Measurements from ENCODE around the gene SLC24A3.

The SLC24A3 gene

DNA sequence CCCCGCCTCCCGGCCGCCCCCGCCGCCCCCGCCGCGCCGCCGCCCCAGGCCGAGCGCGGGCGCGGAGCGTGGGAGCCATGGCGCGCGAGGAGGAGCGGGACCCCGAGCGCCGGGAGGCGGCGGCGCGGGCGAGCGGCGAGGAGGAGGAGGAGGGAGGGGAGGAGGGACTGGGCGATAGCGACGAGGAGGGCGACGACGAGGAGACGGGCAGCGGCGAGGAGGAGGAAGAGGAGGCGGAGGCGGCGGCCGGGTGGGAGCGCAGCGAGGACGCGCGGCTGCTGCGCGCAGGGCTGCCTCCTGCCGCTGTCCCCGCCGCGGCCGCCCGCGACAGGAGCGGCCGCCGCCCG, at the start of gene SLC24A3:
SLC24A3 (plus strand) TSS at position 174 of the 347 bp plus-strand sequence.
- DNase-seq, result no peak

DNA sequence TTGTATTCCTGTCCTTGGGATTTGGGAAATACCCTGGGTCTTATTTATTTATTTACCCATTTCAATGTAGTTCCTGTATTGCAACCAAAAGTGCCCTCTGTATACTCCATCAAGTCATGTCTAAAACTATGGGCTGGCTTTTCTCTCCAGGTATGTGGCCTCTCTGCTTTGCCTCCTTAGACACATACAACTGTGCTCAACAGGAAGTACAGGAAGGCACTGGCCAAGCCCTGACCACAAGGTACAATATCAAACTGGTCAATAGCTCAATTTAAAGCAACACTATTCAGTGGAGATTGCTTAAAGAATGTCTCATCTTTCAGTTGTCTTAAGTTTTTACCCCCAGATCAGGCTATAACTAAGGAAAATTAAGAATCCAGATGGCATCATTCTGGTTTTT, 42.3 kb upstream of the SLC24A3 start:
- no peak for DNase-seq

DNA sequence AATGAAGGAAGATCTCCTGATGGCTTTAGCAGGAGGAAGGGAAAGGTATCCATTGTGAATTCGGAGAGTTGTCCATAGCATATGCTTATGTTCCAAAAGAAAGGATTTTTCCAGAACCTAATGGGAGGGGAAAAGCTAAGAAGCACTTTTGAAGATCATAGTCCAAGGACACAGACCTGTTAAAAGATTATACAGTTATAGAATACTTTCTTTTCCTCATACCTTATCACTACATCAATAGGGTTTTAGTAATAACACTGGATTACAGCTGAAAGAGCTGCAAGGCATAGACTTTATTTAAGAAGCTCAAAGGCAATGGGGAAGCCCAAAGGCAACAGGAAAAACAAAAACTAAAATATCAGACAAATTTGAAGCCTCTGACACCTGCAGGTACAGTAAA, 39.8 kb upstream of the SLC24A3 start:
- DNase-seq, result no peak

DNA sequence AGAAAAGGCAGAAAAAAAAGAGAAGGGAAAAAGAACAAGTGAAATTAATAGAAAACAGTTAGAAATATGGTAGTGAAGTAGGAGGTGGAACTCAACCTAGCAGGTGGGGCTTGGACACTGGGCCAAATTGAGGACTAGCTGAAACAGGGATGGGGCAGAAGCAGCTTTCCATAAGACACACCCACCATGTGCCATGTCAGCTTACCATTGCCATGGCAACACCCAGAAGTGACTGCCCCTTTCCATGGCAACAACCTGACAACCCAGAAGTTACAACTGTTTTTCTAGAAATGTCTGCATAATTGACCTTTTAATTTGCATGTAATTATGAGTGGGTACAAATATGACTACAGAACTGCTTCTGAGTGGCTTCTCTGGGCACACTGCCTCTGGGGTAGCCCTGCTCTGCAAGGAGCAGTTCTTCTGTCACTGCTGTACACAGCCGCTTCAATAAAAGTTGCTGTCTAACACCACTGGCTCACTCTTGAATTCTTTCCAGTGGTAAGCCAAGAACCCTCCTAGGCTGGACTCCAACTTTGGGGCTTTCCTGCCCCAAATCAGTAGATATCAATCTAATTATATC, 35.9 kb upstream of the SLC24A3 start:
- DNase-seq, result no peak

DNA sequence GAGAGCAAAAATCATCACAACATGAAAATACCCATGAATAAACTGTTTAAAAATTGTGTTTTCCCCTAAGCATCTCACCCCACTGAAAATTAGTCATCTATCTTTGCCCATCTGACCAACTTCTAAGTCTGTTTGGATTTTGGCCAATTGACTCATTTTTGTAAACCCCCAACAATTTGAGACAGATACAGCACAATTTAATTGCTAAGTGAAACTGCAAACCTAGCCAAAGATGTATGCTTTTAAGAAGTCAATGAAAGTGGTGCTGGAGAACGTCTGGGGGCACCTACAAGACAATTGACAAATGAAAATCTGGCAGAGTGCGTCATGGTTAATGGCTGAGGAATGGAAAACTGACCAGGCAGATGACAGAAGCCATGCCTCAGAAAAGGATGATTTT, 30.9 kb upstream of the SLC24A3 start:
- DNase-seq, result no peak

DNA sequence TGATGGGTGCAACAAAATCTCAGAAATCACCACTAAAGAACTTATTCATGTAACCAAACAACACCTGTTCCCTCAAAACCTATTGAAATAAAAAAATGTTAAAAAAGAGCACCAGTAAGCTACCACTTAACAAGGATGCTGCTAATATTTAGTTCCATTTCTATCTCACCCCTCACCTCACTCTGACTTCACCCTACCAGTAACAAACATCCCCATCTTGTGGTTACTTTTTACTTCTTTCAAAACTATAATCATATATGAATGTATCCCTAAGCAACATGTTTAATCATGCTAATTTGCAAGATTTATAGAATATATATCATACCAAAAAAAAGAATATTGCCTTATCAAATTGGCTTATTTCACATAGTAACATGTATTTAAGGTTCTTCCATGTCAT, 27.4 kb upstream of the SLC24A3 start:
- no peak for DNase-seq

DNA sequence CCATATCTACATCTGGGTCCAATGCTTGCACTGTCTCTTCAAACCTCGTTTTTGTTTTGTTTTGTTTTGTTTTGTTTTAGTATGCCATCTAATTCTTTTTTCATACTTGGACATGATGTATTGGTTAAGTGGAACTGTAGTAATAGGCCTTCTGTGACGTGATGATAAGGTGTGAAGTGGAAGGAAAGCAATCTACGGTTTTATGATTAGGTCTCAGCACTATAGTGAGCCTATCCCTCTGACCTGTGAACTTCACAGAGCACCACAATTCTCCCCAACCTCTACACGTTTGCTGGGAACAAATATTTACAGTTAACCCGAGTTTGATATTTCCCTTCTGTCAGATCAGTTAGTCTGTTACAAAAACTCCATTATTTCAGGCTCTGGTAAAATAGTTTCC, 19.1 kb upstream of the SLC24A3 start:
- DNase-seq, result no peak

DNA sequence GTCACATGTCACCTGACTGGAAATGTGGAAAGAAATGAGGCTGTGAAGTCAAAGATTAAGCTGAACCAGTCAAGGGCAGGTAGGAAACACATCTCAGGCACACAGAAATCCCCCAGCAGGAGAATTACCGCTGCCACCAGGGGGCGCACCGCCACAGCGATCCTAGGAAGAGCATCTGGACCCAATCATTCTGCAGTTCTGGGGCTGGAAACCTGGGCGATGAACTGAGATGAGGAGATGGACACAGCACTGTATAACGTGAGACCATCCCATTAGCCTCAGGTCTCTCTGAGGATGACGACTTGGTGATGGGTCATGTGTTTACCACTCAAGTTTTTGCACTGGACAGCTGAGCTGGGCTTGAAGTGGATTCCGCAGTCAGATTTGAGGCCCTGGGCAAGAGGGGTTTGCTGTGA, 6.5 kb upstream of the SLC24A3 start:
- peak; percentile 47 for DNase-seq

DNA sequence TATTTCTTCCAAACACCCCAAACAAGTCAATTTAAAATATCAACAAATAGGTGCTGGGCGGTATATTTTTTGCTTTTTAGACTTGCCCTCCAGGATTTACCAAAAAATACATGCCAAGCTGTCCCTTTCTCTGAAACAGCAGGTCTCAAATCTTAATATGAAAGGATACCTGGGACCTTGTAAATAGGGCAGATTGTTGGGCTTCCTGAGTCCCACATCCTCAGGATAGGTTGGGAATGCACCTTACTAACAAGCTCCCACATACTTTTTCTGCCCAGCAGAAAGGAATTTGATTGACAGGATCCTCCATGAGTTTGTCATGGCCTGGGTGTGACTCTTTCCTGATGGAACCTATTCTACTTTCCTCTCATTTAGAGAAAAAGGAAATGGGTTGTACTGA, 4.9 kb upstream of the SLC24A3 start:
- DNase-seq, result no peak

DNA sequence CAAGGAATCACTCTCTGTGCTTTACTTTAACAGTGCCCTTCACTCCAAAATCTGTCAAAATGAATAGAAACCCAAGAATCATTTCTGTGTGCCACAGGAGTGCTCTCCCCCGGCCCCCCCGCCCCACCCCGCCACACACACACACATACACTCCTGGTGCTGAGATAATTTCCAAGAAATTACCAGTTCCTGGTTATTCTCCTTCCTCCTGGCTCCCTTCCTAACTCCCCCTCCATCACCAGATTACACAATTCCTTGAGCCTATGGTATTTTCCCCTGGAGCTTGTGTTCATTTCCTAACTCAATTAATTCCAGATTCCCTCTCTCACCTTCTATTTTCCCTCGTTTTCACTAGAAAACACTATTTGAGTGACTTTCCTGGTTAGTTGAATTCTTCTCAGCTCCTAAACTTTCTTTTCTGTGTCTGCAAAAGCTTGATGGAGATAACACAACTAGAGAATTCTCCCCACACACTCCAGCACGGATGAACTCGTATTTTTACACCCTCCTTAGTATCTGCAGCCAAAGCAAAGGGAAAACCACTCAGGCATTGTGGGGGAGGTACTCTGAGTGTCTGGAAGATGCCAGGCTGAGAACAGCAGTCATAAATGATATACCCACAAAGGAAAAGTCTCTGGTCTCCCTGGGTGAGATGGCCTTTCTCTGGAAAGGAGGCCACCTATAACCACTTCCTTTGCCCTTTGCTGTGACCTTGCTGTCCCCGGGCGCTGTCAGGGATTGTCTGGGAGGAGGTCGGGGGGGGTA, 1.9 kb upstream of the SLC24A3 start:
- DNase-seq, result peak; percentile 68

DNA sequence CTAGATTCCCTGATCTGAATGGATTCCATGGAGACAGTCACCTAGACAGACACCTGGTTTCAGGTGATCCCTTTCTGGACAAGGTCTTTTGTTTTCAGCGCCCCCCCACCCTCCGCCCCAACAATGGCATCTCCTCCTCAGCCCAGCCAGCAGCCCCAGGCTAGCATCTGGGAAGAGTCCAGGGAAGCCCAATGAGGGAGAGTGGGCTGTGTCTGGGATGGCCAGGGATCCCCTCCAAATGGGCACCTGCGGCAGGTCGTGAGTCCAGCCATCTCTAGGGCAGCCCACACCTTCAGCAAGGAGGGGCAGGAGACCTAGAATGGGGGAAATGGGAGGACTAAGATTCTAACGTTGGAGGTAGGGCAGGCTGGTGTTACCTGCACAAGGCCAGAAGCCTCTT, 1.2 kb upstream of the SLC24A3 start:
- DNase-seq, result no peak

DNA sequence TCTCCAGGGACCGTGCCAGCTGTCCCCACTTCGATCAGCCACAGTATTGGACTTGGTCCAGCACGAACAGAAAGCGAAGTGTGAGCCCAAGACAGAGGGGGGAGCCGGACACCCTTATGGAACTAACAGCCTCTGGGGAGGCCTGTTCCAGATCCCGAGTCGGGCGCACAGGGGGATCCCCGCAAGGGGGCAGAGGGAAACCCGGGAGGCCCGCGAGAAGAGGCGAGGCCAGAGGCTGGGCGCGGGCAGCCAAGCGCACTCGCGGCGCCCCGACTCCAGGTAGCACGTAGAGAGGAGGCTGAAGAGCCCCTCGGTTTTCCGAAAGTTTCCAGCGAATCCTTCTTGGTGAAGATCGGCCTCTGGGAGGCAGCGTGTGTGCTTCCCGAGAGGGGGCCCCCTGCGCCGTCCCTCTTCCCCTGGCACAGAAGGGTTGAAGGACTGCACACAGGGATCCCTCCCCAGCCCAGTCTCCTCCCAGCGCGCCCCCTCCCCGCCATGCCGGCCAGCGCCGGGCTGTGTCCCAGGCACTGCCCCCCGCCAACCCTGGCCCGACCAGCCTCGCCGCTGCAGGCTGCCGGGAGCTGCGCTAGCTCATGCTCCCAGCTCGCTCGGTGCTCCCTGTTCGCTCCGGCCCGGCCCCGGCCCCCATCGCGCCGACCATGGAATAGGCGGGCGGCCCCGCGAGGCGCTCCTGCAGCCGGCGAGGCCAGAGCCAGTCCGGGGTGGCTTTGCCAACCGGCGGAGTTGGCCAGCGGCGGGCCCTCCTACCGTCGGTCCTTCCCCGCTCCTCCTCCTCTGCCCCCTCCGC, 577 bp upstream of the SLC24A3 start:
- DNase-seq, result peak; percentile 17

DNA sequence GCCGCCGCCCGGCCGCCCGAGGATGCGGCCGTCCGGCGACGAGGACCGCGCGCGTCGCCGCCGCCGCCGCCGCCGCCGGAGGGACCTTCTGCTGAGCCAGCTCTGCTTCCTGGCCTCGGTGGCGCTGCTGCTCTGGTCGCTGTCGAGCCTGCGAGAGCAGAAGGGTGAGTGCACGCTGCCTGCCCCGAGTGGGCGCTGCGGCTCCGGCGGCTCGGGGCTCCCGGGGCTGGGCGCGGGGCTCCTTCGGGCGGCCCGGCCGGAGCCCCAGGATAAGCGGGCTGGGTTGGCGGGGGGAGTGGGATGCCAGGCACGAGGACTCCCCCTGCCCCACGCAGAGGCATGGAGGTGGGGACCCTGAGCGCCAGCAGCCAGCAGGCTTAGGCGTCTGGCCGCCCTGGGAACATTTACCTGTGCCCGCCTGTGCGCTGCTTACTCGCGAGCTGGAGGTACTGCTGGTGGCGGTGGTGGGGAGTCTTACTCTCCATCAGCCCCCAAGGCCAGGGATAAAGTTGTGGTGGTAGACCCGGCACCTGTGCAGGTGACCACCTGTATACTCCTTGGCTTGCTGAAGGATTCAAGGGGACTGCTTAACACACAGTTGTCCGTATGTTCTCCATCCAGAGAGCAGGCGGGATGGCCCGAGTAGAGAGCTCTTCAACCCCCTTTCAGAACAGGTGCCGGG, 520 bp downstream of the SLC24A3 start:
- DNase-seq, result peak; percentile 49

DNA sequence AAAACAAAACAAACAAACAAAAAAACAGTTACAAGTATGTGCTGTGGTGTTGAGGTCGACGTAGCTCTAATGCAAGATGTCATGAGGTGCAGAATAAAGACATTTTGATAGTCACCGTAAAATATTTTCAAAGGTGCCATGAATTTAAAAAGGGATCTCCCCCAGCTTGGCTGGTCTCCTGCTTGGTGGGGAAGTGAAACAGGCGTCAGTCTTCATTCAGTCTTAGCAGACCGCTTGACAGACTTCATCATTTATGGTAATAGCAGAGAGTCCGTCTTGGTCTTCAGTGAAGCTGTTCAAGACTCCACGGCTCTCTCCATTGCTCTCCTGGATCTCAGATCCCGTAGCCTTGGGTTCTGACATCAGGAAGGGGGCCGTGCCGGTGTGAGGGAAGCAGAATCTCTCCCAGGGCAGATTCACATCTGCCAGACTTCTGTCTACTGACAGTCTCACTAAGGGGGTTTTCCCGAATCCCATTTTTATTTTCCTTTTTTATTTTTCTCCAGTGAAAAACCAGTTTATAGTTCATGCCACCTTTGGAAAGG, 1.6 kb downstream of the SLC24A3 start:
- DNase-seq, result no peak

DNA sequence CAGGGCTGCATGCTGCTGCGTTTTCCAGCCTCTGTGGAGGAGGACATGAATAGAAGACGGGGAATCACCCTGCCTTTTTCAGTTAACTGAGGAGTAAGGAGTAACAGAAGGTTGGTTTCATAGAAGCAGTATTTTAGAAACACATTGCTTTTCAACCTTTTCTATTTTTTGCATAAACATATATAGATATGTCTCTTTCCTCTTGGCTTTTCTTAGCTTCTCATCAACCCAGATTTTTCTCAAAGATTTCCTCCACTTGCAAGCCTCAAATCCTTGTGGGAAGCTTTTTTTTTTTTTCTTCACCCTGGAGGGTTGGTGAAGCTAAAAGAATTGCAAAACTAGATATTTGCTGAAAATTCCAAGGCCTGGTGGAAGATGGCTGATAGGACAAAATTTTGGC, 6.0 kb downstream of the SLC24A3 start:
- DNase-seq, result no peak

DNA sequence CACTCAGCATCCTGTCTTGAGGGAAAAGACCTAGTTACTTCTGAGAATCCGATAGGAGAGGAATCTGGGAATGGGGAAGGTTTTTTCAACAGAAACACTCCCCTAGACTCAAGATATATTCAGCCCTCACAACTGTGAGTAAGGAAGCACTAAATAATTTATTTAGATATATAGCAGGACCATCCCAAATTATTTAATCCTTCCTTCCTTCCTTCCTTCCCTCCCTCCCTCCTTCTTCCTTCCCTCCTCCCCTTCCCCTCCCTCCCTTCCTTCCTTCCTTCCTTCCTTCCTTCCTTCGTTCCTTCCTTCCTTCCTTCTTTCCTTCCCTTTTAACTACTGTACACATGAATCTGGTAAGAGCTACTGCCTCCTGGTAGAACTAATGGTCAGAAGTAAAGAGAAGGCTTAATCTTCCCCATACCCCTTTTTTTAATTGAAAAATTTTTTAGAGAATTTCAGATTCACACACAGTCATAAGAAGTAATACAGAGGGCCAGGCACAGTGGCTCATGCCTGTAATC, 10.1 kb downstream of the SLC24A3 start:
- no peak for DNase-seq

DNA sequence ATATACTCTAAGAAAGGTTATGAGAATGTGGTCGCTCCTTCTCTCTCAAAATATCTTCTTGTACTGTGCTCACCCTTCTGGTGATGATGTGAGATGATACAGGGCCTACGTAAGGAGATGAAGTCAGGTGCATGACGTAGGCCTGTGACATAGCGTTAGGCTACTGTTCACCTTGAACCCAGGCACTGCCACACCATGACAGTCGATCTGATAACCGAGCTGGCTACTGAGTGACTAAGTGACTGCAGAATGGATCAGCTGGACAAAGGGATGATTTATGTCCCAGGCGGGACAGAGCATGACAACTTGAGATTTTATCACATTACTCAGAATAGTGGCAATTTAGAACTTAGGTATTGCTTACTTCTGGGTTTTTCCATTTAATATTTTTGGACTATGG, 11.2 kb downstream of the SLC24A3 start:
- no peak for DNase-seq

DNA sequence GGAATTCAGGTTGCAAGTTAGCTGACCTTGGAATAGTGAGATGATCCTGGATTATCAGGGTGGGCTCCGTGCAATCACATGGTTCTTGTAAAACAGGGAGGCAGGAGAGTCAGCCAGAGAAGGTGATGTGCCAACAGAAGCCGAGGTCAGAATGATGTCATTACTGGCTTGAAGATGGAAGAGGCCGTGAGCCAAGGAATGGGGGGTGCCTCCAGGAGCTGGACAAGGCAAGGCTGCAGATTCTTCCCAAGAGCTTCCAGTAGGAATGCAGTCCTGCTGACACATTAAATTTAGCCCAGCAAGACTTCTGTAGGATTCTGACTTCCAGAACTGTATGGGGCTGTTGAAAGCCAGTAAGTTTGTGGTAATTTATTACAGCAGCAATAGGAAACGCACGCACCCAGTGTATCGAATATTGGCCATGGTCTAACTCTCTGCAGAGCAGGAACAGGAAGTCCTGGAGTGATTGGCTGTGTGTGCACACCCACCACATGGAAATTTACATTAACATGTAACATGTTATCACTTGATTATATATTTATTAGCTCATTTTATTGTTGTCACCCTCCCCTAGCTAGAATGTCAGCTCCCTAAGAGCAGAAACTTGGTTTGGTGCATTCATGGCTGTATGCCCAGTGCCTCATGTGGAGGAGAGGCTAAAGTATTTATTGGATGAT, 19.1 kb downstream of the SLC24A3 start:
- no peak for DNase-seq

DNA sequence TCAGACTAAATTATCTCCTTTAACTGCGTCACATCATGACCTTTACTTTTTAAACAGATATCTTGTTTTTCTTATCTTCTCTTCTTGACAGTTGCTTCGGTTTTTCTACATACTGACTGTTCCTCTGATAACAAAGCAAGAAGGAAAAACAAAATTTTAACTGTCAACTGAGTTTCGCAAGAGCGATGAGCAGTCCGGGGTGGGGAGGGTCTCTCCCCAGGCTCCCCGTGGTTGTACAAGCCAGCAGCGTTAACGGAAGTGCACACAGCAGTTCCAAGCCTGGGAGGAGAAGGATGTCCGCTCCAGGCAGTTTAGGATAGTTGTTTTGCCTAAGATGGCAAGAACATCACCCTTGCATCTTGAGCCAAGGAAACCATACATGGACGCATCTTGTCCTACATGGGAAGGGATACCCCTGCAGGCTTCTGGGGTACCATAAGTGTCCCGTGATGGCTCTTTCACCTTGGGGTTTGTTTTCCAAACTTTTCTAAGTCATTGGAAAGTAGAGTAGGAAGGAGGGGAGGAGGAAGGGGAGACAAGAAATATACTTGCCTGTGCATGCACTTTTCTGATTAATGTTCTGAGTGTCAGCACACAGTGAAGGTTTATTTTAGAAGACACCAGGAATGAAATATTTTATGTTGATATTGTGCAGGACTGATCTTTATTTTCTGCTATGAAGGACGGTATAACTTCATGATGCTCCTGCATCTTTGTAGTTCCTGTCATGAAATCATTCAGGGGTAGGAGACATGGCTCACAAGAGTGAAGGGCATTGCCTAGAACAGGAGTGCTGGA, 20.8 kb downstream of the SLC24A3 start:
- DNase-seq, result no peak

DNA sequence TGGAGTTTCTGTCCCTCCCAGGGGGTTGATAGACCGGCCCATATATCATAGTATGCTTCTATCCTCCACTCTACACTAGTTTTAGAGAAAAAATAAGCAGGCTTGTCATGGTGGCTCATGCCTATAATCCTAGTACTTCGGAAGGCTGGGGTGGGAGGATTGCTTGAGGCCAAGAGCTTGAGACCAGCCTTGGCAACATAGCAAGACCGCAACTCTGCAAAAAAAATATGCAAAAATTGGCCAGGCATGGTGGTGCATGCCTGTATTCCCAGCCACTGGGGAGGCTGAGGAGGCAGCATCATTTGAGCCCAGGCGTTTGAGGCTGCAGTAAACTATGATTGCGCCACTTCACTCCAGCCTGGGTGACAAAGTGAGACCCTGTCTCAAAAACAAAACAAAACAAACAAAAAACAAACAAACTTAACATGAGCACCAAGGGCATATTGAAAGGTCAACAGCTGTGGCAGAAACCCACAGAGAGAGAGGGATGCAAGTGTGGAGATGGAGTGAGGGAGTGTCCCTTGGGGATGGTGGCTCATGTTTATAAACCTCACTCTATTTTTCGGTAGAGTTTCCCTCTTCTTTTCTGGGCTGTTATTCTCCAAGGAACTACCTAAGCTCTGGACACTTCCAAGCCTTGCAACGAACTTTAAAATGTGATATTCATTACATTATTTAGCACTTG, 24.1 kb downstream of the SLC24A3 start:
- no peak for DNase-seq

DNA sequence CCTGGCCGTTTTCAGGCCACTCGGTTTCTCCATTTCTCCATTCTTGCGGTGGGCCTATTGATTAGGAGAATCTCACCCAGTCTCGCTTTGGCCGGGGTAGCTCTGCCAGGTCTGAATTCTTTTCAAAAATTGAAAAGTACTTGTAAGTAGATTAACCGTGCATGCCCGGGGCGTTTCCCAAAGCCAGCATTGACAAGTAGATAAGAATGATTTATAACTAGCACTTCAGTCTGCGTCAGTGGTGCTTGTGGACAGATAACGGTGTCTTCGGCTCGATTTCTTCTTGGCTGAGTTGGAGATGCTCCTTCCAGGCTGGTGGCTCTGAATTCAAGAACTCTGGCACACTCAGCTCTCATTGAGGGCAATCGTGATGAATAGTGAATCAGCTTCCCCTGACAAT, 29.0 kb downstream of the SLC24A3 start:
- no peak for DNase-seq
